Calu3 (cell line): Measurements from ENCODE around the gene UMAD1. TPM values are rescaled to one million over a fixed set of nuclear protein-coding genes. Genes with fewer than 3 reads are reported as not detected.

ENCODE experiments used
- BruUV-seq: library from RNA; stranded (reverse); fragments of 400-500 nt; replicated peaks from 2 replicates; lab custom pipeline; 2021; lab: Mats Ljungman, UMichigan
- CTCF ChIA-PET: fragments of 300-600 bp; sonication (Branson Sonifier 250); formaldehyde crosslinking; loops from one replicate; lab custom pipeline; 2022; ENCODE audit warnings: antibody characterized with exemption; lab: Charles Lee
- DNase-seq: peaks from one replicate; pipeline ENCODE4 v3.0.0; 2022
- H3K27ac Mint-ChIP-seq: one replicate; pipeline ENCODE4 v1.8.0; 2022; ENCODE audit warnings: mixed read lengths; ENCODE audit not compliant: unreplicated experiment
- H3K27me3 Mint-ChIP-seq: one replicate; pipeline ENCODE4 v1.8.0; 2022; ENCODE audit warnings: mixed read lengths; ENCODE audit not compliant: unreplicated experiment
- H3K36me3 Mint-ChIP-seq: one replicate; pipeline ENCODE4 v1.8.0; 2022; ENCODE audit warnings: mild to moderate bottlenecking, moderate library complexity, mixed read lengths; ENCODE audit not compliant: insufficient read depth, unreplicated experiment
- H3K4me1 Mint-ChIP-seq: one replicate; pipeline ENCODE4 v1.8.0; 2022; ENCODE audit warnings: mild to moderate bottlenecking, low read depth, mixed read lengths; ENCODE audit not compliant: unreplicated experiment
- H3K4me3 Mint-ChIP-seq: one replicate; pipeline ENCODE4 v1.8.0; 2022; ENCODE audit warnings: mild to moderate bottlenecking, low read depth, moderate library complexity, mixed read lengths; ENCODE audit not compliant: unreplicated experiment
- H3K9me3 Mint-ChIP-seq: one replicate; pipeline ENCODE4 v1.8.0; 2022; ENCODE audit warnings: low read depth, mixed read lengths; ENCODE audit not compliant: unreplicated experiment
- intact Hi-C: fragments of 100-400 bp; cut with micrococcal nuclease; formaldehyde crosslinking; loops from one replicate; pipeline ENCODE4 v1.10.0; 2022; ENCODE audit not compliant: unreplicated experiment
- total RNA-seq: library from RNA; stranded (reverse); gene quantifications from 2 replicates; pipeline ENCODE4 v1.2.3, GENCODE V29; 2022
- TF ChIP-seq, protein P1 (sequence below): fragments of 200-600 bp; IDR thresholded peaks from one replicate; pipeline ENCODE4 v1.8.0; 2022; ENCODE audit warnings: antibody characterized with exemption; ENCODE audit not compliant: unreplicated experiment

Gene UMAD1
- total RNA-seq, 1 experiment from 2014 or later = 25.2 TPM

DNA sequence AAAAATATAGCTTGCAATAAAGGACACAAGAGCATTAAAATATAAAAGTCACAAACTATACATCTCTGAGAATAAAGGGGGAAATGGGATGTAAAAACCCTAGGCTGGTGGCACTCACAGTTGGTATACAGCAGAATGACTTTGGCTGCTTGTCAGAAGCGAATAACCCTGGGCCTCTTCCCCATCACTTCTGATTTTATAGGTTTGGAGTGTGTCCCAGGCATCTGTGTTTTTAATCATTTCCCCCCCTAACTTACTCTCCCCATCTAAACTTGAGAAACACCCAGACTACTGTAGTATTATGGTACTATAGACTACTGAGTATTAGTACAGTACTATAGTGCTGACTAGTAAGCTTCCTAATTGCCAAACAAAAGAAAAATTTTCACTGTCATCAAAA lies 79.6 kb downstream of the UMAD1 start:
- CTCF ChIA-PET = interaction anchor here (0.8 to 2.2 kb wide), 3 partner anchors 9 to 45 kb away, joined by 3 to 8 read pairs (median 3); no protein-coding TSS in a partner anchor
- peaks cover 20% of the 10 kb centered on the region for H3K4me1 Mint-ChIP-seq
- no peaks in the 10 kb centered on the region for H3K9me3 Mint-ChIP-seq
- H3K4me3 Mint-ChIP-seq = no peak overlapping the region
- no peak overlapping the region for H3K27ac Mint-ChIP-seq
- DNase-seq = no peak
- intact Hi-C loops = no loop called here
- H3K36me3 Mint-ChIP-seq = peaks cover 6% of the 10 kb centered on the region
- no TSS peak for BruUV-seq
- TF ChIP-seq, protein P1, sequence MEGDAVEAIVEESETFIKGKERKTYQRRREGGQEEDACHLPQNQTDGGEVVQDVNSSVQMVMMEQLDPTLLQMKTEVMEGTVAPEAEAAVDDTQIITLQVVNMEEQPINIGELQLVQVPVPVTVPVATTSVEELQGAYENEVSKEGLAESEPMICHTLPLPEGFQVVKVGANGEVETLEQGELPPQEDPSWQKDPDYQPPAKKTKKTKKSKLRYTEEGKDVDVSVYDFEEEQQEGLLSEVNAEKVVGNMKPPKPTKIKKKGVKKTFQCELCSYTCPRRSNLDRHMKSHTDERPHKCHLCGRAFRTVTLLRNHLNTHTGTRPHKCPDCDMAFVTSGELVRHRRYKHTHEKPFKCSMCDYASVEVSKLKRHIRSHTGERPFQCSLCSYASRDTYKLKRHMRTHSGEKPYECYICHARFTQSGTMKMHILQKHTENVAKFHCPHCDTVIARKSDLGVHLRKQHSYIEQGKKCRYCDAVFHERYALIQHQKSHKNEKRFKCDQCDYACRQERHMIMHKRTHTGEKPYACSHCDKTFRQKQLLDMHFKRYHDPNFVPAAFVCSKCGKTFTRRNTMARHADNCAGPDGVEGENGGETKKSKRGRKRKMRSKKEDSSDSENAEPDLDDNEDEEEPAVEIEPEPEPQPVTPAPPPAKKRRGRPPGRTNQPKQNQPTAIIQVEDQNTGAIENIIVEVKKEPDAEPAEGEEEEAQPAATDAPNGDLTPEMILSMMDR = no peak
- H3K27me3 Mint-ChIP-seq = no peaks in the 10 kb centered on the region

DNA sequence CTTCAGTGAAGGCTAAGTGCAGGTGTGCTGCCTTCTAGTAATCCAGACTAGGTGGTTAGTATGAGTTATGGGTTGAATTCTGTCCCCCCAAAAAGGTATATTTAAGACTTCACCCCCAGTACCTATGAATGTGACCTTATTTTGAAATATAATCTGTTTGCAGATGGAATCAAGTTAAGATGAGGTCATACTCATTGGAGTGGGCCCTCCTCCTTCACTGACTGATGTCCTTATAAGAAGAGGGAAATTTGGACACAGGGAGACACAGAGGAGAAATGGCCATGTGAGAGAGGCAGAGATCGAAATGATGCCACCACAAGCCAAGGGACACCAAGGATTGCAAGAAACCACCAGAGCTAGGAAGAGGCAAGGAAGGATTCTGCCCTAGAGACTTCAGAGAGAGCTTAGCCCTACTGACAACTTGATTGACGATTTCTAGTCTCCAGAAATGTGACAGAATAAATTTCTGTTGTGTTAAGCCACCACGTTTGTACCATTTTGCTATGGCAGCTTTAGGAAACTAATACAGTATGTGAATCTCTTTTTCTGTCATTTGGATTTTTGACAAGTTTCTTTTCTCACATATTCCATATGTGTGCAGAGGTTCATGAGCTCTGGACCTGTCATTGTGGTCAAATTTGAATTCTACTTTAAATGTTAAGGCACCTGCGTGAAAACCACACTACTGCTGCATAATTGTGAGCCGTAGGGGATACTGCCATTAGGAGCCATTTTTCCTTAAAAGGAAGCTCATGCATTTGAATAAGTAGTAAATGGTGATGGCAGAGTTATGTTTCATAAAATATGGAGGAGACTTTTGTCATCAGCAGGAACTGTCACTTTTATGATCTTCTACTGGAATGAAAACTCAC lies 80.4 kb downstream of the UMAD1 start:
- Mint-ChIP-seq H3K36me3 (peaks cover 6% of the 10 kb centered on the region), H3K4me3 (no peak overlapping the region), H3K27me3 (no peaks in the 10 kb centered on the region), H3K27ac (no peak overlapping the region), H3K4me1 (peaks cover 20% of the 10 kb centered on the region), H3K9me3 (peaks cover 3% of the 10 kb centered on the region)
- TF ChIP-seq, protein P1 = no peak
- intact Hi-C loops = no loop called here
- no TSS peak for BruUV-seq
- CTCF ChIA-PET = no interaction called here
- DNase-seq = no peak

DNA sequence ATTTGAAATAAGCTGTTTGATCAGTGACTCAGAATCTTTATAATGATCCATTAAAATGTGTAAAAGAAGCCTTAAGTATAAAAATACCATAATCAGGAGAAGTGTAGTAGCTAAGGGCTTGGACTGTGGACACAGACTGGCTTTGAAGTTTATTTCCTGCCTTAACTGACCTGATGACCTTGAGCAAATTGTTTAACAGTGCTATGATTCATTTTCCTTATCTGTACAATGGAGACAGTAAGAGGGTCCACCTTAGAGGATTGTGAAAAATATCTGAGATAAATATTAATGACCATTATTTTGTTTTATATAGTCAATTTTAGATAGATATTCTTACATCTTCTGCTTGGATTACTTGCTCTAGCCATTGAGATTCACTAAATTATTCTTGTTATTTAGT lies 91.2 kb downstream of the UMAD1 start:
- intact Hi-C loops = loop anchor here (5.0 kb wide), 1 partner anchor 34 kb away; no protein-coding TSS in a partner anchor
- Mint-ChIP-seq H3K36me3 (no peaks in the 10 kb centered on the region), H3K27ac (no peak overlapping the region), H3K9me3 (no peaks in the 10 kb centered on the region), H3K4me3 (no peak overlapping the region), H3K27me3 (no peaks in the 10 kb centered on the region), H3K4me1 (peaks cover 26% of the 10 kb centered on the region)
- BruUV-seq = no TSS peak
- TF ChIP-seq, protein P1 = no peak
- DNase-seq = no peak
- CTCF ChIA-PET = interaction anchor here (0.6 to 1.3 kb wide), 7 partner anchors 8 to 601 kb away, joined by 3 to 9 read pairs (median 4); no protein-coding TSS in a partner anchor

DNA sequence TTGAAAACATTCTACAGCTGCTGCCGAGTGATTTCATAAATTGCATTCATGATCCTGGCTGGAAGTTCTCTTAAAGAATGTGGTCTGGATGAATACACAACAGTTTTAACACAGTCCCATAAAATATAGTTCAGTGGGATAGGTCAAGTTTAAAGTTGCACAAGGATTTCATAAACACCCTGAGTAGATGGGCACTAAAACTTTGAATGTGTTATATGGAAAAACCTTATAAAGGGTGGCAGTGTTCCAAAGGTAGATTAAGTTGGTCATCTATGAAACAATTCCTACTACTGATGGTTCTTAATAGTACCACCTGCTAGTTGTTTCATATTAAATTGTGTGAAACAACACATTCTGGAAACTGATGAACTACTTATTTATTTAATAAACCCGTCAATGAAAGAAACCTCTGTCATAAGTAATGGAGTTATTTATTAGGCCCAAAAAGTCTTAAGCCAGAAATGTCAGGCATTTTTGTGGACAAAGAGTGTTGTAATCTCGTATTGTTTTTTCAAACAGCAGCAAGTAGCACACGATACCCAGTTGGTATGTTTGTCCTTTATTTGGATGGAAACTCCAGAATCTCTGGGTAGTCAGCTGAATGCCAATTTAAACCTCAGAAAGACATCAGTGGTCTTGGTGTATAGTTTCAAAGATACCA lies 92.2 kb downstream of the UMAD1 start:
- no peaks in the 10 kb centered on the region for H3K36me3 Mint-ChIP-seq
- no TSS peak for BruUV-seq
- DNase-seq = no peak
- TF ChIP-seq, protein P1 = no peak
- intact Hi-C loops = loop anchor here (5.0 kb wide), 1 partner anchor 35 kb away; no protein-coding TSS in a partner anchor
- no peak overlapping the region for H3K27ac Mint-ChIP-seq
- H3K4me3 Mint-ChIP-seq = no peak overlapping the region
- no peaks in the 10 kb centered on the region for H3K27me3 Mint-ChIP-seq
- H3K9me3 Mint-ChIP-seq = no peaks in the 10 kb centered on the region
- H3K4me1 Mint-ChIP-seq = peaks cover 26% of the 10 kb centered on the region
- CTCF ChIA-PET = interaction anchor here (1.3 kb wide), 1 partner anchor 14 kb away, joined by 4 read pairs; no protein-coding TSS in a partner anchor
